Iris pigment epithelial cell (primary cell): Measurements from ENCODE around the gene SPHK2.
A peak's percentile ranks its signal among the peaks of the same experiment; 100 is the strongest.
"Not testable (repeated sequence)": the region's sequence is repeated elsewhere in the genome, so short reads cannot be mapped to it uniquely, and the experiment has no call there.

Experiments
- DNase-seq: peaks from one replicate; pipeline ENCODE4 v3.0.0-alpha.2; 2011; ENCODE audit warnings: low read depth

SPHK2 gene

DNA sequence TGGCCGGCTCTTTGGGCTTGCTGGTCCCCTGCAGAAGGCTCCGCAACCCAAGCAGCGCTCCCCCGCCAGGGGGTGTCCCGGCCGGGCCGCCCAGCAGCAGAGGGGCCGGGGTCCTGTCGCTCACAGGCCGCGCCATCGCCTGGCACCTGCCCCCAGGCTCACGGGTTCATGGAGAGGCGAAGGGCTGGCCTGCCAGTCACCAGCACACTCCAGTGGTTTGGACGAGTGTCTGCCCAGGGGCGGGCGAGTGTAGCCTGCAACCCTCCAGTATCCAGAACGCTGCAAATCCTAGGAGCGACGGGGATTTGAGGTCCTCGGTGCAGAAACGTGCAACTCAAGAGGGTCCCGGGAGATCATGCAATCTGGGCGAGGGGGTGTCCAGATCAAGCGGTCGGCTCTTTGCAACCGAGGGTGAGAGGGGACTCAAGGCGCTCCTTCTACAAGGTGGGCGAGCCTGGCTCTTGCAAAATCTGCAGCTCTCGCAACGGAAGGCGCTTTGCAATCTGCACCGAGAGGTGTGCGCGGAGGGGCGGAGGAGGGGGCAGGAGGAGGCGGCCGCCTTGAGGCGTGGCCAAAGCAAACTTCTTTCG lies 17.6 kb downstream of the SPHK2 start, which contains the start of gene DBP:
DBP (minus strand) TSS at position 521 of the 590 bp plus-strand sequence; CDS start at position 136, 385 bp downstream.
- DNase-seq = no peak

GRCh38 chr19:48637449-48637947 lies 18.2 kb downstream of the SPHK2 start:
- DNase-seq = peak; percentile 99

- DNase-seq = peak; percentile 97
Measured at GRCh38 chr19:48637948-48638830, 18.9 kb downstream of the SPHK2 start.

DNA sequence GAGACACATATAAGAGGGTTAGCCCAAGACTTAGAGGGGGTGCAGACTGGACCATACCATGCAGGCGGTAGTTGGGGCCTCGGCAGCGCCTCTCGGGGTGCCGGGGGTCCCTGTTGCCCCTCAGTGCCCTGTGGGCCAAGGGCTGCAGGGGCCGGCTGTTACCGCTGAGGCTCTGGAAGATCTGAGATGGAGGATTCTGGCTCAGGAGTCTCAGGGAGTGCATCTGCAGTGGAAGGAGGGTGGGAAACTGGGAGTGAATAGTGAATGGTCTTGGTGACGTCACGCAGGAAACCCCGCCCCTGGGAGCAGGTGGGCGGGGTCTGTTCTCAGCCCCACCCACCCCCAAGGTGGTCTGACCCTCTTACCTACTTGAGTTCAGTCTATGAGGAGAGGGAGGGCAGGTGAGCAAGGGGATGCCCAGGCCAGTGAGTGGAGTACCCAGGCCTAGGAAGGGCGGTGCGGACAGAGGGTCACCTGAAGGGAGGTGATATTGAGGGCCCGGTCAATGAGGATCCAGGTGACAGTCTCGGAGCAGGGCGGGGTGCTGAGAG lies 19.6 kb downstream of the SPHK2 start:
- DNase-seq = no peak

- DNase-seq = no peak
Measured at GRCh38 chr19:48639483-48640375, 20.4 kb downstream of the SPHK2 start.

- DNase-seq = no peak
Measured at GRCh38 chr19:48641850-48642249, 22.5 kb downstream of the SPHK2 start.

DNA sequence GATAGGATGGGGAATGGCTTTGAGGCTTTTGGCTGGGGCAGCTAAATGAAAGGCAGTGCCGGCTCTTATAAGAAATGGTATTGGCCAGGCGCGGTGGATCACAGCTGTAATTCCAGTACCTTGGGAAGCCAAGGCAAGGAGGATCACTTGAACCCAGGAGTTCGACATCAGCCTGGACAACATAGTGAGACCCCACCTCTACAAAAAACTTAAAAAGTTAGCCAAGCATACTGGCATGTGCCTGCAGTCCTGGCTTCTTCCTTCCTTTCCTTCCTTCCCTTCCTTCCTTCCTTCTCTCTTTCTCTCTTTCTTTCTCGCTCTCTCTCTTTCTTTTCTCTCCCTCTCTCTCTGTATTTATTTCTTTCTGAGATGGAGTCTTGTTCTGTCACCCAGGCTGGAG lies 23.6 kb downstream of the SPHK2 start:
- no peak for DNase-seq

GRCh38 chr19:48644355-48644754 lies 25.0 kb downstream of the SPHK2 start:
- no peak for DNase-seq

DNA sequence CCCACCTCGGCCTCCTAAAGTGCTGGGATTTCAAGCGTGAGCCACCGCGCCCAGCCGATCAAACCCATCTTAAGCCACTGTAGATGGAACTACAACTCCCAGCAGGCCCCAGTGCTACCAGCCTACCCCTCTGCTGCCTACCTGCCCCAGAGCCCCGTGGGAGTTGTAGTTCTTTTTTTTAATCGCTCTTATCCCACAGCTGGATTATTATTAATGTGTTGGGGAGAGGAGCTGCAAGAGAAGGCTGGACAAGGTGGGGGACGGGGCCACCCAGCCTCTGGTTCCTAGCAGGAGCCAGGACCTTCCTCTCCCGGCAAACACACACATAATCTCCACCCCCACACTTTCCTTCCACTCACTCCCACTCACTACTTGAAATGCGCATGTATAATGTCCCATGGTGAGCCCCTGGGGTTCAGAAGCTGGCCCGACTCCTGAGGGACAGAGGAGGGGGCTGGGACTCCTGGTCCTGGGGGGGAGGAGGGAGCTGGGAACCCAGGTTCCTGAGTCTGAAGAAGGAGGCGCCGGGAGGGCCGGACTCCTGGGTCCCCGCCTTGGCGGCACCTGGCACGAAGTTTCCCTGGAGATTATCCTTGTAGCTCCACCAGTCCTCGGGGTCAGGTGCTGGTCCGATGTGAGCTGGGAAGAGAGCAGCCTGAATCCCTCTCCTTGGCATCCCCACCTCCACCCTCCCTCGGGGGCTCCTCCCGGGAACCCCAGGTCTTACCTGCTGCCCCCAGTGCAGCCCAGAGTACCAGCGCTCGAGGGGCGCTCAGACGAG lies 25.7 kb downstream of the SPHK2 start:
- DNase-seq = peak; percentile 77

- no peak for DNase-seq
Measured at GRCh38 chr19:48645620-48646000, 26.3 kb downstream of the SPHK2 start.

- DNase-seq = peak; percentile 80
Measured at GRCh38 chr19:48646001-48646721, 26.9 kb downstream of the SPHK2 start, which contains the start of gene CA11. Gene CA11 (minus strand): TSS chr19:48646187. CDS start chr19:48645632, 555 bp downstream.

DNA sequence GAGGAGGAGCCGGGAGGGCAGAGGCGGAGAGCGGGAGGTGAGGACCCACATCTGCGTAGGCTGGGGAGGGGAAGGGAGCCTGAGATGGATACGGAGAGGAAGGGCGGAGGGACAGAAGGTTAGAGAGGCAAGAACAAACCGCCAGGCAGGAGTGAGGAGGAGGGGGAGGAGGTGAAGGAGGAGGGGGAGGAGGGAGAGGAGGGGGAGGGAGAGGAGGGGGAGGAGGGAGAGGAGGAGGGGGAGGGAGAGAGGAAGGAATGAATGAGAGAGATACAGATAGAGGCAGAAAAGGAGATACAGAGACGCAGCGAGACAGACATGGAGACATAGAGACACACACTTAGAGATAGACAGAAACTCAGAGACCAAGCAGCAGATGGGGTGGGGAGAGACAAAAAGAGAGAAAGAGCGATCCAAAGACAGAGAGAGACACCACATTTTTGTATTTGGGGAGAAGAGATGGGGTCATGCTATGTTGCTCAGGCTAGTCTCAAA lies 27.5 kb downstream of the SPHK2 start:
- no peak for DNase-seq

DNA sequence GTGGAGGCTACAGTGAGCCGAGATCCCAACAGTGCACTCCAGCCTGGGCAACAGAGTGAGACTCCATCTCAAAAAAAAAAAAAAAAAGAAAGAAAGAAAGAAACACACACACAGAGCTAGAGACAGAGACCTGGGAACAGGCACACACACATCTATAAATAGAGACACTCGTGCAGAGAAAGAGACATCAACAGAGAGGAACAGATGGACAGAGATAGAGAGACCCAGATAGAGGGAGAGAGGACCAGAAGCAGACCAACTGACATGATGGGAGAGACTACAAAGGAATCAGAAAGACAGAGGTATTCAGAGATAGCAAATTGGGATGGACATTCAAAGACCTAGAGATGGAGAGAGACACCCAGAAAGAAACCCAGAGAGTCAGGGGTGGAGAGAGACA lies 28.8 kb downstream of the SPHK2 start:
- DNase-seq = no peak

DNA sequence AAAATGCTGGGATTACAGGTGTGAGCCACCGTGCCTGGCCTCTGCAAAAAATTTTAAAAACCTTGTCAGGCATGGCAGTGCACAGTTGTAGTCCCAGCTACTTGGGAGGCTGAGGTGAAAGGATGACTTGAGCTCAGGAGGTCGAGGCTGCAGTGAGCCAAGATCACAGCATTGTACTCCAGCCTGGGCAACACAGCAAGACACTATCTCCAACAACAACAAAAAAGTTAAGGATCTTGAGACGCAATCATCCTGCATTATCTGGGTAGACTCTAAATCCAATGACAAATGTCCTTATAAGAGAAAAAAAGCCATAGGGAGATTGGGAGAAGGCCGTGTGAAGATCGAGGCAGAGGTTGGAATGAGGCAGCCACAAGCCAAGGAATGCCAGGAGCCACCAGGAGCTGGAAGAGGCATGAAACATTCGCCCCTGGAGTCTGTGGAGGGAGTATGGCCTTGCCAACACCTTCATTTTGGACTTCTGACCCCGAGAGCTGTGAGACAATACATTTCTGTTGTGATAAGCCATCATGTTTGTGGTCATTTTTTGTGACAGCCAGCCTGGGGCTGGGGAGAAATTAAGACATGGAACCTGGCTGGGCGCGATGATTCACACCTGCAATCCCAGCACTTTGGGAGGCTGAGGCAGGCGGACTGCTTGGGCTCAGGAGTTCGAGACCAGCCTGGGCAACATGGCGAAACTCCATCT lies 31.8 kb downstream of the SPHK2 start:
- DNase-seq = no peak

DNA sequence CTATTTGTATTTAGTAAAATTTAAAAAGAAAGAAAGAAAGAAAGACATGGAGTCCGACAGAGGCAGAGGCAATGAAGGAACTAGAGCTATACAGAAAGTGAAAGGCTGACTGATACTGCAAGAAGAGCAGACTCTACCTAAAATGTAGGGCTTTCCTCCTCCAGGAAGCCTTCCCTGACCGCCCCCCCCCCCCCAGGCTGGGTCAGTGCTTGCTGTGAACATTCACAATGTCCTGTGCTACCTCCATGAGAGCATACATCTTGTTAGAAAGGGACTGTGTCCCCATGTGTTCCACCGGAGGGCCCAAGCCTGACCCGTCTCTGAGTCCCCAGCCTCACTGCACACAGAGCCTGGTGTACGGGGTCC lies 32.4 kb downstream of the SPHK2 start:
- no peak for DNase-seq

DNA sequence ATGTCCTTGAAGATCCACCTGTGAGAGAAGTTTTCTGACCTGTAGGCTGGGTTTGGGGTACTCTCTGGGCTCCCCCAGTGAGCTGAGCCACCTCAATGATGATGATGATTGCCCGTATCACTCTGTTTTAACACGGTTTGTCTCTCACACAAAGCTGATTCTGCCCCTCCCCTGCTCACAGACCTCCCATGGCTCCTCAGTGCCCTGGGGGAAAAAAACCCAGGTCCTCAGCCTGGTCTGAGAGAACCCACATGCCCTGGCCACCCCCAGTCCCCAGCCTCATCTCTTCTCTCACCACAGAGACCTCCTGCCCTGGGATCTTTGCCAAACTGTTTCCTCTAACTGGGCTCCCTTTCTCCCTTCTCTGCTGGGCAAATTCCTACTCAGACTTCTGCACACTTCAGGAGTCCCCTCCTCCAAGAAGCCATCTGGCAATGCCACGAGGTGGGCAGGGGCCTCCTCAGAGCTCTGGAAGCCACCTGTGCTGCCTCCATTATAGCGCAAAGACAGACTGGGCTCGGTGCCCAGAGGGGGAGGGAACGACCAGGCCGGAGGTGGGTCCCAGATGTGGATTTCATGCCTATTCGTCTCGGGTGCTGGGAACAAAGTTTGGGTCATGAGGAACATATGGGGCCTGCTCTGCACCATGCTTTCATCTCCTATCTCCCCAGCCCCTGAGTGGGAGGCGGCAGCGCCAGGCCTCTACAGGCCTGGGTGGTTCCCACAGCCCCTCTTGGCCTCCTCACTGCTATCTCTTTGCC lies 35.2 kb downstream of the SPHK2 start:
- no peak for DNase-seq

- DNase-seq = peak; percentile 81
Measured at GRCh38 chr19:48656840-48657474, 37.7 kb downstream of the SPHK2 start.

DNA sequence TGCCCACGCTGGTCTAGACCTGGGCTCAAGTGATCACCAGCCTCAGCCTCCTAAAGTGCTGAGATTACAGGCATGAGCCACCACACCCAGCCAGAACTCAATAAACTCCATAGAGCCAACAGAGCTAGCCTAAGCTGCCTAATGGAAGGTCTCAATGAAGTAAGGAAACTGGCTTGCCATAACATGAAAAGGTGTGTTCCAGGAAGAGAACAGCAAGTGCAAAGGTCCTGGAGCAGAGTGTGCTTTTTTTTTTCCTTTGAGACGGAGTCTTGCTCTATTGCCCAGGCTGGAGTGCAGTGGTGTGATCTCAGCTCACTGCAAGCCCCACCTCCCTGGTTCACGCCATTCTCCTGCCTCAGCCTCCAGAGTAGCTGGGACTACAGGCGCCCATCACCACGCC lies 38.5 kb downstream of the SPHK2 start:
- DNase-seq = not testable (repeated sequence)
